Stimulated activated CD8-positive, alpha-beta memory T cell treated with anti-CD3 and anti-CD28 coated beads, Interleukin-2, amount 100 ng/mL, for 1 hour (primary cell): ENCODE data around the gene FAM168B.
"Not testable (repeated sequence)": the region's sequence is repeated elsewhere in the genome, so short reads cannot be mapped to it uniquely, and the experiment has no call there.

Experiments
- DNase-seq, 2 donors: peaks; one replicate each; pipeline ENCODE4 v3.0.0-alpha.2; 2020; ENCODE audit warnings: low read depth in 2 of 2

The FAM168B gene

GRCh38 chr2:131103165-131103564 is 9.9 kb upstream of the FAM168B start:
- no peak for DNase-seq

GRCh38 chr2:131094463-131095281 is 1.4 kb upstream of the FAM168B start:
- no peak for DNase-seq

GRCh38 chr2:131093696-131094462 is 619 bp upstream of the FAM168B start:
- DNase-seq, result no peak

- no peak for DNase-seq
Measured at GRCh38 chr2:131092458-131093005, 728 bp downstream of the FAM168B start.

- no peak for DNase-seq
Measured at GRCh38 chr2:131085646-131086045, 7.6 kb downstream of the FAM168B start.

- DNase-seq, result no peak
Measured at GRCh38 chr2:131081190-131081589, 12.1 kb downstream of the FAM168B start.

- DNase-seq, result not testable (repeated sequence)
Measured at GRCh38 chr2:131079931-131080330, 13.3 kb downstream of the FAM168B start.

- DNase-seq, result no peak
Measured at GRCh38 chr2:131077966-131078365, 15.3 kb downstream of the FAM168B start.

GRCh38 chr2:131077182-131077846 is 15.9 kb downstream of the FAM168B start:
- no peak for DNase-seq

- DNase-seq, result no peak
Measured at GRCh38 chr2:131076707-131077106, 16.6 kb downstream of the FAM168B start.

- not testable (repeated sequence) for DNase-seq
Measured at GRCh38 chr2:131075578-131075977, 17.7 kb downstream of the FAM168B start.

GRCh38 chr2:131068172-131068571 is 25.1 kb downstream of the FAM168B start:
- DNase-seq, result not testable (repeated sequence)

- no peak for DNase-seq
Measured at GRCh38 chr2:131067465-131068125, 25.7 kb downstream of the FAM168B start.

GRCh38 chr2:131064589-131065512 is 28.4 kb downstream of the FAM168B start:
- no peak for DNase-seq

GRCh38 chr2:131063501-131064283 is 29.6 kb downstream of the FAM168B start:
- no peak for DNase-seq

GRCh38 chr2:131058920-131059319 is 34.3 kb downstream of the FAM168B start:
- DNase-seq, result no peak

- DNase-seq, result no peak
Measured at GRCh38 chr2:131058214-131058843, 34.9 kb downstream of the FAM168B start.

GRCh38 chr2:131056932-131057287 is 36.4 kb downstream of the FAM168B start:
- DNase-seq, result no peak

GRCh38 chr2:131056204-131056931 is 36.9 kb downstream of the FAM168B start:
- no peak for DNase-seq
